Suprapubic skin (tissue), 4 donors: ENCODE data around the gene GPR176. TPM values are rescaled to one million over a fixed set of nuclear protein-coding genes. Genes with fewer than 3 reads are reported as not detected.

Experiments
- DNase-seq, 2 donors: peaks; one replicate each; pipeline ENCODE4 v3.0.0-alpha.2; 2019; ENCODE audit warnings: low spot score in 2 of 2
- H3K27ac ChIP-seq: fragments of 200-600 bp; sonication (generic); one replicate; pipeline ENCODE4 v1.5.1; 2019
- H3K27me3 ChIP-seq: fragments of 200-600 bp; sonication (generic); one replicate; pipeline ENCODE4 v1.5.1; 2019
- H3K36me3 ChIP-seq: fragments of 200-600 bp; sonication (generic); one replicate; pipeline ENCODE4 v1.5.1; 2019
- H3K4me1 ChIP-seq: fragments of 200-600 bp; sonication (generic); one replicate; pipeline ENCODE4 v1.5.1; 2019
- H3K4me3 ChIP-seq: fragments of 200-600 bp; sonication (generic); one replicate; pipeline ENCODE4 v1.5.1; 2019; ENCODE audit warnings: mild to moderate bottlenecking
- H3K9me3 ChIP-seq: fragments of 200-600 bp; sonication (generic); one replicate; pipeline ENCODE4 v1.5.1; 2019
- EP300 ChIP-seq: sonication (generic); formaldehyde crosslinking; IDR thresholded peaks from one replicate; pipeline ENCODE4 v1.6.1; 2017; ENCODE audit warnings: antibody characterized with exemption
- POLR2A ChIP-seq, 2 donors: fragments of 450-650 bp; IDR thresholded peaks; one replicate each; pipeline ENCODE4 v1.6.1; 2017; ENCODE audit warnings: antibody characterized with exemption in 2 of 2, mild to moderate bottlenecking in 2 of 2, moderate library complexity in 2 of 2
- POLR2AphosphoS5 ChIP-seq, 3 donors: sonication (generic); formaldehyde crosslinking; IDR thresholded peaks; one replicate each; pipeline ENCODE4 v1.6.1; 2017; ENCODE audit warnings: antibody characterized with exemption in 3 of 3
- WGBS: methylation state at CpG from one replicate; pipeline ENCODE4 v1.1.5; 2018; 5-methylcytosine and 5-hydroxymethylcytosine counted together
- total RNA-seq, 4 donors: library from RNA; depleted of rRNA; stranded (reverse); fragments of >200 nt; gene quantifications; one replicate each; pipeline ENCODE4 v1.1.0, GENCODE V29; 2016
- TF ChIP-seq, protein P1 (sequence below), 2 donors: fragments of 200-600 bp in 1 of 2; fragments of 450-650 bp in 1 of 2; sonication (generic) in 1 of 2; IDR thresholded peaks; one replicate each; pipeline ENCODE4 v1.5.1; 2016 to 2019; ENCODE audit warnings: antibody characterized with exemption in 2 of 2, mild to moderate bottlenecking in 1 of 2, moderate library complexity in 1 of 2

The GPR176 gene
- total RNA-seq, 4 donors from 2014 or later = 1.3 to 4.2 (median 2.1) TPM

DNA sequence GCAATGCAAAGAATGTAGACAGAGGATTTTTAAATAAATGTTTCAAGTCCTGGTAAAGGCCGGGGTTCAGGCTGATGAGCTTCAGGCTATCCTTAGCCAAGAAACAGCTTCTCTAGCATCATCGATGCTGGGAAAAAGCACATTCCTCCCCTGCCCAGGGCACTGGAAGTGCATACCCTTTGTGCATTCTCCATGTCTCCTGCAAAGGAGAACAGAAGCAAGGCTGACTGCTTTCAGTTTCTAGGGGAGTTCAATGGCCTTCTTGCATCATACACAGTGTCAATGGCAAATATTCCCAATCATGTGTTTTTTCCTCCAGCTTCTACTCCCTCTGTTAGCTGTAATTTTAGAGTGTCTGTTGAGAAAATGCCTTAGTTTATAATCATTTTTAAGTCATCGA, 59.9 kb downstream of the GPR176 start:
- Histone ChIP-seq H3K4me3 (no peak overlapping the region), H3K4me1 (no peaks in the 10 kb centered on the region), H3K9me3 (no peaks in the 10 kb centered on the region), H3K27ac (no peak overlapping the region), H3K36me3 (no peaks in the 10 kb centered on the region), H3K27me3 (no peaks in the 10 kb centered on the region)
- DNase-seq = no peak
- TF ChIP-seq, protein P1, sequence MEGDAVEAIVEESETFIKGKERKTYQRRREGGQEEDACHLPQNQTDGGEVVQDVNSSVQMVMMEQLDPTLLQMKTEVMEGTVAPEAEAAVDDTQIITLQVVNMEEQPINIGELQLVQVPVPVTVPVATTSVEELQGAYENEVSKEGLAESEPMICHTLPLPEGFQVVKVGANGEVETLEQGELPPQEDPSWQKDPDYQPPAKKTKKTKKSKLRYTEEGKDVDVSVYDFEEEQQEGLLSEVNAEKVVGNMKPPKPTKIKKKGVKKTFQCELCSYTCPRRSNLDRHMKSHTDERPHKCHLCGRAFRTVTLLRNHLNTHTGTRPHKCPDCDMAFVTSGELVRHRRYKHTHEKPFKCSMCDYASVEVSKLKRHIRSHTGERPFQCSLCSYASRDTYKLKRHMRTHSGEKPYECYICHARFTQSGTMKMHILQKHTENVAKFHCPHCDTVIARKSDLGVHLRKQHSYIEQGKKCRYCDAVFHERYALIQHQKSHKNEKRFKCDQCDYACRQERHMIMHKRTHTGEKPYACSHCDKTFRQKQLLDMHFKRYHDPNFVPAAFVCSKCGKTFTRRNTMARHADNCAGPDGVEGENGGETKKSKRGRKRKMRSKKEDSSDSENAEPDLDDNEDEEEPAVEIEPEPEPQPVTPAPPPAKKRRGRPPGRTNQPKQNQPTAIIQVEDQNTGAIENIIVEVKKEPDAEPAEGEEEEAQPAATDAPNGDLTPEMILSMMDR (IDR thresholded peaks at IDR 0.05) = no peak
- TF ChIP-seq POLR2A (IDR thresholded peaks at IDR 0.05) (no peak), POLR2AphosphoS5 (IDR thresholded peaks at IDR 0.05) (no peak), EP300 (no peak)
- WGBS = 86% methylated on average over 3 of the region's 3 CpGs

DNA sequence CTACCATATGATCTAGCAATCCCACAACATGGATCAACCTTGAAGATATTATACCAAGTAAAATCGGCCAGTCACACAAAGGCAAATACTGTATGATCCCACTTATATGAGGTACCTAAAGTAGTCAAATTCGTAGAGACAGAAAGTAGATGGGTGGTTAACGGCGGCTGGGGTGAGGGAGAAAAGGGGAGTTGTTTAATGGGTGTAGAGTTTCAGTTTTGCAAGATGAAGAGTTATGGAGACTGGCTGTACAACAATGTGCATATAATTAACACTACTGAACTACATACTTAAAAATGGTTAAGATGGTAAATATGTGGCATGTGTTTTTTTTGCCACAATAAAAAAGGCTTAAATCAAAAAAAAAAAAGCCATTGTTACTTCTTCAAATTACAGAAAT, 60.4 kb downstream of the GPR176 start:
- Histone ChIP-seq H3K4me1 (no peaks in the 10 kb centered on the region), H3K27me3 (no peaks in the 10 kb centered on the region), H3K36me3 (no peaks in the 10 kb centered on the region), H3K27ac (no peak overlapping the region), H3K9me3 (no peaks in the 10 kb centered on the region), H3K4me3 (no peak overlapping the region)
- WGBS = 93% methylated on average over 4 of the region's 4 CpGs
- no peak for TF ChIP-seq POLR2A (IDR thresholded peaks at IDR 0.05)
- no peak for TF ChIP-seq EP300
- TF ChIP-seq, protein P1 (IDR thresholded peaks at IDR 0.05) = no peak
- no peak for TF ChIP-seq POLR2AphosphoS5 (IDR thresholded peaks at IDR 0.05)
- DNase-seq = no peak

DNA sequence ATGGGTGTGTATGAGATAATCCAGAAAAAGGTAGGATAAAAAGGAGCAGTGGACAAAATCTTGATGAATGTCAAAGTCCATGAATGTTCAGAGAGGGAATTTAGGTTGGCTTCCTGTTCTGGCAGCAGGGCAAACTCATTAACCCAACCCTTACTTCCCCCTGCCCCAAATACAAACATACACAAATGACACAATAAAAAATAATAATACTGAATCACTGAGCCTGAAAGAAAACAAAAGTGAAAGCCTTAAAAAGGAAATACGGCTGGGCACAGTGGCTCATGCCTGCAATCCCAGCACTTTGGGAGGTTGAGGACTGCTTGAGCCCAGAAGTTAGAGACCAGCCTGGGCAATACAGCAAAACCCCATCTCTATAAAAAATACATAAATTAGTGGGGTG, 62.9 kb downstream of the GPR176 start:
- Histone ChIP-seq H3K27me3 (no peaks in the 10 kb centered on the region), H3K4me1 (no peaks in the 10 kb centered on the region), H3K9me3 (no peaks in the 10 kb centered on the region), H3K27ac (no peak overlapping the region), H3K4me3 (no peak overlapping the region), H3K36me3 (no peaks in the 10 kb centered on the region)
- 86% methylated on average over 1 of the region's 1 CpG for WGBS
- no peak for TF ChIP-seq POLR2A (IDR thresholded peaks at IDR 0.05)
- no peak for TF ChIP-seq EP300
- TF ChIP-seq POLR2AphosphoS5 (IDR thresholded peaks at IDR 0.05) = no peak
- TF ChIP-seq, protein P1 (IDR thresholded peaks at IDR 0.05) = no peak
- no peak for DNase-seq

DNA sequence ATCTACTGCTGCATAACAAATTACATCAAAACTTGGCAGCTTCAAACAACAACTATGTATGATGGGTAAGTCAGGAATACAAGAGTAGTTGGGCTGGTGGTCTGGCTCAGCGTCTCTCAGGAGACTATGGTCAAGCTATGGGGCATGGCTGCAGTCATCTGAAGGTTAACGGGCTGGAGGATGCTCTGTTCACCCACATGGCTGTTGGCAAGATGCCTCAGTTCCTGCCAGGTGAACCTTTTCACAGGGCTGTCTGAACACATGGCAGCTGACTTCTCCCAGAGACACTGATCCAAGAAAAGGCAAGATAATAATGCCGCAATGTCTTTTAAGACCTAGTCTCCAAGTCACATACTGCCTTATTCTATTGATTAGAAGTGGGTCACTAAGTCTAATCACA, 63.7 kb downstream of the GPR176 start:
- H3K27ac ChIP-seq = no peak overlapping the region
- no peaks in the 10 kb centered on the region for H3K27me3 ChIP-seq
- DNase-seq = no peak
- TF ChIP-seq EP300 = no peak
- no peak for TF ChIP-seq POLR2A (IDR thresholded peaks at IDR 0.05)
- no peak for TF ChIP-seq POLR2AphosphoS5 (IDR thresholded peaks at IDR 0.05)
- TF ChIP-seq, protein P1 (IDR thresholded peaks at IDR 0.05) = no peak
- H3K4me1 ChIP-seq = no peaks in the 10 kb centered on the region
- no peaks in the 10 kb centered on the region for H3K9me3 ChIP-seq
- H3K4me3 ChIP-seq = no peak overlapping the region
- WGBS = 89% methylated on average over 3 of the region's 3 CpGs
- H3K36me3 ChIP-seq = no peaks in the 10 kb centered on the region

DNA sequence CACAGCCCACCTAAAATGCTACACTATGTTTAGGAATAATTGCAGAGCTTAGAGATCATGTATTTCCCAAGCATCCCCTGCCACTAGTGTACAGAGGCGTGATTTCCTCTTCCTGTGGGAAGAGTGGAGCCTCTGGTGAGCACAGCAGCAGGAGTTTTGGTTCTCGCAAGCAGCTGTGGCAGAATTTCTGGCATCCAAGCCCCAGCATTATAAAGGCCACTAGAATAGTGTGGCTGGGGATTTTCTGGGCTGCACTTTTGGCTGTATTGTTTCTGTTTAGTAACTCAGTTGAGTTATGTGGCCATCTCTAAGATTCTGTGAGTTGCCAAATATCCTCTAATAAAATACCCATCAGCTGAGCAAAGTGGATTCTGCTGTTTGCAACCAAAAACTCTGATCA, 64.7 kb downstream of the GPR176 start:
- Histone ChIP-seq H3K4me1 (no peaks in the 10 kb centered on the region), H3K27me3 (no peaks in the 10 kb centered on the region), H3K9me3 (no peaks in the 10 kb centered on the region), H3K4me3 (no peak overlapping the region), H3K27ac (no peak overlapping the region), H3K36me3 (no peaks in the 10 kb centered on the region)
- DNase-seq = no peak
- TF ChIP-seq POLR2A (IDR thresholded peaks at IDR 0.05) (no peak), POLR2AphosphoS5 (IDR thresholded peaks at IDR 0.05) (no peak), EP300 (no peak)
- TF ChIP-seq, protein P1 (IDR thresholded peaks at IDR 0.05) = no peak
- WGBS = 73% methylated on average over 2 of the region's 2 CpGs
